Loucy (cell line): ENCODE results near the gene SLC35G3.

Experiments
- CTCF ChIP-seq: fragments of 200-600 bp; sonication (generic); conservative IDR thresholded peaks from 2 replicates; pipeline ENCODE4 v1.5.1; 2014; ENCODE audit warnings: mild to moderate bottlenecking, antibody characterized with exemption, low read length
- EZH2phosphoT487 ChIP-seq: fragments of 200-600 bp; IDR thresholded peaks from 2 replicates; pipeline ENCODE4 v1.6.1; 2018; ENCODE audit warnings: antibody characterized with exemption, mild to moderate bottlenecking, moderate library complexity, borderline replicate concordance

GRCh38 chr17:35239823-35240222, 45.6 kb upstream of the SLC35G3 start:
- TF ChIP-seq EZH2phosphoT487 (no peak), CTCF (no peak)
